ENCODE measurements around the gene NAGA. TPM values are rescaled to one million over a fixed set of nuclear protein-coding genes. Genes with fewer than 3 reads are reported as not detected.

NAGA gene
- total RNA-seq, 2 experiments from 2014 or later, result 14.4 to 16.9 TPM

GRCh38 chr22:42066937-42067336, 3.7 kb downstream of the NAGA start:
- intact Hi-C loops (cut with micrococcal nuclease; ENCODE audit: unreplicated experiment), result no loop called here
- no peaks in the 10 kb centered on the region for H3K9me3 ChIP-seq (ENCODE audit: low read length)
- no peaks in the 10 kb centered on the region for H4K20me1 ChIP-seq (ENCODE audit: insufficient read depth, low read length)
- peaks cover 18% of the 10 kb centered on the region for H3K4me1 ChIP-seq (ENCODE audit: insufficient read depth, low read length, poor library complexity, severe bottlenecking)
- H3K4me3 ChIP-seq (ENCODE audit: low read depth, low read length, poor library complexity, severe bottlenecking), result no peak overlapping the region
- H3K9me2 ChIP-seq (ENCODE audit: insufficient read depth, low read length), result no peaks in the 10 kb centered on the region
- BruUV-seq (replicated peaks), result no TSS peak
- TF ChIP-seq CTCF (conservative IDR thresholded peaks at IDR 0.05; ENCODE audit: low read length) (no peak), EZH2phosphoT487 (IDR thresholded peaks at IDR 0.05; ENCODE audit: borderline replicate concordance, low read depth, low read length) (no peak)
- H3K4me2 ChIP-seq (ENCODE audit: low read length), result no peak overlapping the region
- POLR2A ChIA-PET, result no interaction called here
- no peak overlapping the region for H2AFZ ChIP-seq (ENCODE audit: low read length)
- H3K79me2 ChIP-seq (ENCODE audit: insufficient read depth, low read depth, low read length), result no peaks in the 10 kb centered on the region
- H3K36me3 ChIP-seq (ENCODE audit: insufficient read depth, low read length), result peaks cover 41% of the 10 kb centered on the region
- no peak overlapping the region for H3K27ac ChIP-seq (ENCODE audit: low read depth, low read length, poor library complexity, severe bottlenecking)
- CTCF ChIA-PET (ENCODE audit: unreplicated experiment), result no interaction called here
- no peak for DNase-seq (ENCODE audit: low spot score)

- no peaks in the 10 kb centered on the region for H3K9me3 ChIP-seq (ENCODE audit: low read length)
- intact Hi-C loops (cut with micrococcal nuclease; ENCODE audit: unreplicated experiment), result no loop called here
- H4K20me1 ChIP-seq (ENCODE audit: insufficient read depth, low read length), result no peaks in the 10 kb centered on the region
- no peaks in the 10 kb centered on the region for H3K79me2 ChIP-seq (ENCODE audit: insufficient read depth, low read depth, low read length)
- BruUV-seq (replicated peaks), result no TSS peak
- H3K27ac ChIP-seq (ENCODE audit: low read depth, low read length, poor library complexity, severe bottlenecking), result no peak overlapping the region
- H3K36me3 ChIP-seq (ENCODE audit: insufficient read depth, low read length), result peaks cover 48% of the 10 kb centered on the region
- CTCF ChIA-PET (ENCODE audit: unreplicated experiment), result no interaction called here
- no peaks in the 10 kb centered on the region for H3K9me2 ChIP-seq (ENCODE audit: insufficient read depth, low read length)
- H3K4me3 ChIP-seq (ENCODE audit: low read depth, low read length, poor library complexity, severe bottlenecking), result no peak overlapping the region
- no peak for TF ChIP-seq CTCF (conservative IDR thresholded peaks at IDR 0.05; ENCODE audit: low read length)
- no peak for TF ChIP-seq EZH2phosphoT487 (IDR thresholded peaks at IDR 0.05; ENCODE audit: borderline replicate concordance, low read depth, low read length)
- POLR2A ChIA-PET, result no interaction called here
- peaks cover 14% of the 10 kb centered on the region for H3K4me1 ChIP-seq (ENCODE audit: insufficient read depth, low read length, poor library complexity, severe bottlenecking)
- H3K4me2 ChIP-seq (ENCODE audit: low read length), result no peak overlapping the region
- no peak overlapping the region for H2AFZ ChIP-seq (ENCODE audit: low read length)
- no peak for DNase-seq (ENCODE audit: low spot score)
These were observed 4.4 kb downstream of the NAGA start for GRCh38 chr22:42066126-42066761.

DNA sequence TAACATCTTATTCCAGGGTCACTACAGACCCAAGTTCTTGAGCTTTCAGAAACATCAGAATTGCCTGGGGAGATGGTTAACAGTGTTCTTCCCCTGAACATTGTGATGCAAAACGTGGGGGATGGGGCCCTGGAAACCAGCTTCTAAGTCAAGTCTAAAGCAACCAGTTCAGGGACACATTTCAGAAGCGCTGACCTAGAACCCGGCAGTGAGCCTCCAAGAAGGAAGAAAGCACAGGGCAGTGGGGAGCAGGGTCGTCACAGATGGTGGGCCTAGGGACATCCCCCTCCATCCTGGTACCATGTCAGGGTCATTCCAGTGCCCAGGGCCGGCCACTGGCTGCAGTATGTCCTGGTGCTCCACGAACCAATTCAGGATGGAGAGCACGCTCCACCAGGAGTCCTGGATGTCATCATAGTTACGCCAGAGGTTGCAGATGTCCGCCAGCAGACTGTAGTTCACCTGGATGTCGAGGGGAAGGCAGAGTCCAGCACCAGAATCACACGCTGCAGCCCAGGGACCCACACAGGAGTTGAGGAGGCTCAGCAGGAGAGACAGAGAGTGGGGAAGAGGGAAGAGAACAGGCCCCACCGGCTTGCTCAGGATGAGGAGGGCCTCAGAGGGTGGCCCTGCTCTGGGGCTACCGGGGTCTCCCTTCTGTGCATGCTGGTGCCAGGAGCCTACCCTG, 5.0 kb downstream of the NAGA start:
- CTCF ChIA-PET (ENCODE audit: unreplicated experiment), result no interaction called here
- POLR2A ChIA-PET, result interaction anchor here (1.2 kb wide), 1 partner anchor 11 kb away, joined by 4 read pairs; no protein-coding TSS in a partner anchor

More for the DNA sequence above, 5.0 kb downstream of the NAGA start:
- peaks cover 54% of the 10 kb centered on the region for H3K36me3 ChIP-seq (ENCODE audit: insufficient read depth, low read length)
- no peaks in the 10 kb centered on the region for H3K9me2 ChIP-seq (ENCODE audit: insufficient read depth, low read length)
- intact Hi-C loops (cut with micrococcal nuclease; ENCODE audit: unreplicated experiment), result no loop called here
- no peak for TF ChIP-seq CTCF (conservative IDR thresholded peaks at IDR 0.05; ENCODE audit: low read length)
- no peaks in the 10 kb centered on the region for H3K9me3 ChIP-seq (ENCODE audit: low read length)
- no peaks in the 10 kb centered on the region for H3K79me2 ChIP-seq (ENCODE audit: insufficient read depth, low read depth, low read length)
- H3K4me1 ChIP-seq (ENCODE audit: insufficient read depth, low read length, poor library complexity, severe bottlenecking), result peaks cover 10% of the 10 kb centered on the region
- DNase-seq (ENCODE audit: low spot score), result no peak
- no TSS peak for BruUV-seq (replicated peaks)
- no peak overlapping the region for H3K4me3 ChIP-seq (ENCODE audit: low read depth, low read length, poor library complexity, severe bottlenecking)
- no peak overlapping the region for H3K4me2 ChIP-seq (ENCODE audit: low read length)
- H4K20me1 ChIP-seq (ENCODE audit: insufficient read depth, low read length), result no peaks in the 10 kb centered on the region
- H2AFZ ChIP-seq (ENCODE audit: low read length), result no peak overlapping the region
- H3K27ac ChIP-seq (ENCODE audit: low read depth, low read length, poor library complexity, severe bottlenecking), result no peak overlapping the region
